ENCODE results near the gene RBBP8NL. TPM values are rescaled to one million over a fixed set of nuclear protein-coding genes. Genes with fewer than 3 reads are reported as not detected.

The RBBP8NL gene
- total and polyA plus RNA-seq, 2 experiments from 2014 or later: 0.10 to 1.1 TPM

DNA sequence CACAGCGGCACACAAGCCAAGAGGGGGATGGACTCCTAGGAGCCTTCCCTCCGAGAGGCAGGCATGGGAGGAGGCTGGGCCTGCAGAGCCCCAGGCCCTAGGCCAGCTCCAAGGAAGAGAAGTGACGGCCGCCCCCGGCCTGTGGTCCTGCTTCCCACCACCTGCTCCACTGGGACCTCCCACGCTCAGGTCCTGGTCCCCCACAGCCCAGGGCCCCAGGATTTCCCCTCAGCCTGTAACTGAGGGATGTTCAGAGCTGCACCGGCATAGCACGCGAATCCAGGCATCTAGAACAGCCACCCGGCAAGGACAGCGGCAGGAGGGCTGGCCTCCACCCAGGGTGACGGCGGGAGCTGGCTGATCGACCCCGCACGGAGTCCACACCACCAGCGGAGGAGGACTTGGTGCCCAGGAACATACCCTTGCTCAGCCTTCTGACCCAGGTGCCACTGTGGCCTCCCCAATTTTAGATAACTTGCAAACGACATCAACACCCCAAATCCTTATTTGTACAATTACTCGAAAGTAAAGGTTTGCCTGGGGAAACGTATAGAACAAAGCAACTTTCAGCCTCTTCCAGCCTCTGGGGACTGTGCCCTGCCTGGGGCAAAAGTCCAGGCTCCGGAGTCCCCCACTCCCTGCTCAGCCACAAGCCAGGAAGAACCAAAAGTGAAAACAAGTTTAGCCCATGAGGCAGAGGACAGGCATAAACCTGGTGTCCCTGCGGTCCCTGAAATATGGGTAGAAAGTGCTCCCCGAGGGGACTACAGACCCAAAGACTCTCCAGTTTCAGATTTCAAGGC lies 45.0 kb upstream of the RBBP8NL start:
- TF ChIP-seq EZH2 (IDR thresholded peaks at IDR 0.05; ENCODE audit: low read depth, unreplicated experiment) (no peak), JUNB (IDR thresholded peaks at IDR 0.05; ENCODE audit: unreplicated experiment) (no peak), ZNF331 (CRISPR knock-in tag; IDR thresholded peaks at IDR 0.05; ENCODE audit: low read depth) (no peak), POLR2AphosphoS5 (IDR thresholded peaks at IDR 0.05; ENCODE audit: low read depth) (no peak), NANOG (IDR thresholded peaks at IDR 0.05; ENCODE audit: borderline replicate concordance) (no peak), REST (IDR thresholded peaks at IDR 0.05; ENCODE audit: unreplicated experiment) (no peak), ZNF114 (CRISPR knock-in tag; IDR thresholded peaks at IDR 0.05) (no peak), STAT1 (IDR thresholded peaks at IDR 0.05; ENCODE audit: unreplicated experiment) (no peak), EZH2phosphoT487 (IDR thresholded peaks at IDR 0.05; ENCODE audit: unreplicated experiment) (no peak), CREB1 (CRISPR knock-in tag; IDR thresholded peaks at IDR 0.05; ENCODE audit: low read depth) (no peak), ZNF462 (CRISPR knock-in tag; IDR thresholded peaks at IDR 0.05) (no peak)
- TF ChIP-seq, protein P1, sequence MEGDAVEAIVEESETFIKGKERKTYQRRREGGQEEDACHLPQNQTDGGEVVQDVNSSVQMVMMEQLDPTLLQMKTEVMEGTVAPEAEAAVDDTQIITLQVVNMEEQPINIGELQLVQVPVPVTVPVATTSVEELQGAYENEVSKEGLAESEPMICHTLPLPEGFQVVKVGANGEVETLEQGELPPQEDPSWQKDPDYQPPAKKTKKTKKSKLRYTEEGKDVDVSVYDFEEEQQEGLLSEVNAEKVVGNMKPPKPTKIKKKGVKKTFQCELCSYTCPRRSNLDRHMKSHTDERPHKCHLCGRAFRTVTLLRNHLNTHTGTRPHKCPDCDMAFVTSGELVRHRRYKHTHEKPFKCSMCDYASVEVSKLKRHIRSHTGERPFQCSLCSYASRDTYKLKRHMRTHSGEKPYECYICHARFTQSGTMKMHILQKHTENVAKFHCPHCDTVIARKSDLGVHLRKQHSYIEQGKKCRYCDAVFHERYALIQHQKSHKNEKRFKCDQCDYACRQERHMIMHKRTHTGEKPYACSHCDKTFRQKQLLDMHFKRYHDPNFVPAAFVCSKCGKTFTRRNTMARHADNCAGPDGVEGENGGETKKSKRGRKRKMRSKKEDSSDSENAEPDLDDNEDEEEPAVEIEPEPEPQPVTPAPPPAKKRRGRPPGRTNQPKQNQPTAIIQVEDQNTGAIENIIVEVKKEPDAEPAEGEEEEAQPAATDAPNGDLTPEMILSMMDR (conservative IDR thresholded peaks at IDR 0.05; ENCODE audit: low read depth in 2 of 2): no peak
- TF ChIP-seq, protein P2, sequence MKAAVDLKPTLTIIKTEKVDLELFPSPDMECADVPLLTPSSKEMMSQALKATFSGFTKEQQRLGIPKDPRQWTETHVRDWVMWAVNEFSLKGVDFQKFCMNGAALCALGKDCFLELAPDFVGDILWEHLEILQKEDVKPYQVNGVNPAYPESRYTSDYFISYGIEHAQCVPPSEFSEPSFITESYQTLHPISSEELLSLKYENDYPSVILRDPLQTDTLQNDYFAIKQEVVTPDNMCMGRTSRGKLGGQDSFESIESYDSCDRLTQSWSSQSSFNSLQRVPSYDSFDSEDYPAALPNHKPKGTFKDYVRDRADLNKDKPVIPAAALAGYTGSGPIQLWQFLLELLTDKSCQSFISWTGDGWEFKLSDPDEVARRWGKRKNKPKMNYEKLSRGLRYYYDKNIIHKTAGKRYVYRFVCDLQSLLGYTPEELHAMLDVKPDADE (IDR thresholded peaks at IDR 0.05): no peak
- Mint-ChIP-seq H3K4me3 (no peak overlapping the region), H3K4me1 (peaks cover 12% of the 10 kb centered on the region), H3K27ac (no peak overlapping the region), H3K27me3 (ENCODE audit: insufficient read depth, low read depth, poor library complexity) (peaks cover 46% of the 10 kb centered on the region), H3K9me3 (0 out of 3 replicates have a peak, but pooled peaks cover 3% of the 10 kb centered on the region), H3K36me3 (ENCODE audit: low read depth) (peaks cover 4% of the 10 kb centered on the region; the same call in 1 of the 3 replicates)
- no peak overlapping the region for H3K4me2 ChIP-seq
- H2AFZ ChIP-seq: no peak overlapping the region
- H3K4me1 ChIP-seq (ENCODE audit: insufficient read depth): peaks cover 8% of the 10 kb centered on the region
- DNase-seq (ENCODE audit: low spot score): no peak
- H3F3A ChIP-seq (replicated peaks; ENCODE audit: low read depth): 0 out of 2 replicates have a peak, but pooled peaks cover 10% of the 10 kb centered on the region
- no peaks in the 10 kb centered on the region for H4K20me1 ChIP-seq (replicated peaks; ENCODE audit: insufficient read depth)
- no peak for ATAC-seq
- H3K27ac ChIP-seq (ENCODE audit: low read depth): no peak overlapping the region
- peaks cover 41% of the 10 kb centered on the region for H3K27me3 ChIP-seq (ENCODE audit: insufficient read depth)
- no peaks in the 10 kb centered on the region for H3K36me3 ChIP-seq (ENCODE audit: insufficient read depth)
- no peak overlapping the region for H3K4me3 ChIP-seq
- no peaks in the 10 kb centered on the region for H3K79me2 ChIP-seq (replicated peaks; ENCODE audit: insufficient read depth)
- H3K9me2 ChIP-seq (ENCODE audit: insufficient read depth): no peaks in the 10 kb centered on the region

All from GM23338 (cell line).